A673 (cell line): ENCODE data around the gene SSBP4. TPM values are rescaled to one million over a fixed set of nuclear protein-coding genes. Genes with fewer than 3 reads are reported as not detected.

Source experiments
- BruUV-seq: library from RNA; stranded (reverse); fragments of 400-500 nt; replicated peaks from 2 replicates; lab custom pipeline; 2021; lab: Mats Ljungman, UMichigan
- CTCF ChIA-PET: fragments of 300-600 bp; sonication (Branson Sonifier 250); formaldehyde crosslinking; loops from one replicate; lab custom pipeline; 2022; ENCODE audit warnings: antibody characterized with exemption; lab: Charles Lee
- POLR2A ChIA-PET: fragments of 300-600 bp; sonication (Branson Sonifier 250); formaldehyde crosslinking; loops from one replicate; lab custom pipeline; 2022; ENCODE audit warnings: antibody characterized with exemption; ENCODE audit not compliant: low non-redundant PET; lab: Charles Lee
- DNase-seq: peaks from one replicate; pipeline ENCODE4 v3.0.0-alpha.2; 2015; ENCODE audit warnings: low spot score
- H3K27ac ChIP-seq: fragments of 200-600 bp; sonication (generic); 2 replicates; pipeline ENCODE4 v1.5.1; 2016; ENCODE audit warnings: mixed run types, low read depth, mild to moderate bottlenecking, mixed read lengths, antibody characterized with exemption, low read length; ENCODE audit not compliant: poor library complexity, severe bottlenecking
- H3K27me3 ChIP-seq: fragments of 200-600 bp; sonication (generic); replicated peaks from 2 replicates; pipeline ENCODE4 v1.6.1; 2017; ENCODE audit warnings: mixed run types, low read depth, mild to moderate bottlenecking, mixed read lengths, antibody characterized with exemption, low read length; ENCODE audit not compliant: insufficient read depth, poor library complexity
- H3K36me3 ChIP-seq: fragments of 200-600 bp; sonication (generic); 2 replicates; pipeline ENCODE4 v1.6.1; 2016; ENCODE audit warnings: mixed run types, mild to moderate bottlenecking, mixed read lengths, antibody characterized with exemption, low read length; ENCODE audit not compliant: insufficient read depth, poor library complexity, severe bottlenecking
- H3K4me1 ChIP-seq: fragments of 200-600 bp; sonication (generic); 2 replicates; pipeline ENCODE4 v1.6.1; 2017; ENCODE audit warnings: mixed run types, mild to moderate bottlenecking, mixed read lengths, antibody characterized with exemption, low read length; ENCODE audit not compliant: insufficient read depth, poor library complexity, severe bottlenecking
- H3K4me3 ChIP-seq: fragments of 200-600 bp; sonication (generic); 2 replicates; pipeline ENCODE4 v1.5.1; 2016; ENCODE audit warnings: low read depth, mixed run types, mild to moderate bottlenecking, mixed read lengths, low read length; ENCODE audit not compliant: poor library complexity, severe bottlenecking
- H3K9me3 ChIP-seq: fragments of 200-600 bp; sonication (generic); 2 replicates; pipeline ENCODE4 v1.6.1; 2016; ENCODE audit warnings: mixed run types, low read depth, mild to moderate bottlenecking, mixed read lengths, antibody characterized with exemption, low read length; ENCODE audit not compliant: poor library complexity, severe bottlenecking
- EZH2 ChIP-seq: fragments of 200-600 bp; sonication (generic); IDR thresholded peaks from 2 replicates; pipeline ENCODE4 v1.6.1; 2017; ENCODE audit warnings: borderline replicate concordance, low read depth, mild to moderate bottlenecking, mixed read lengths, antibody characterized with exemption, low read length; ENCODE audit not compliant: poor library complexity, severe bottlenecking
- intact Hi-C: fragments of 100-400 bp; cut with micrococcal nuclease; formaldehyde crosslinking; loops from one replicate; pipeline ENCODE4 v1.10.0; 2022; ENCODE audit not compliant: unreplicated experiment
- total RNA-seq: library from RNA; stranded (reverse); gene quantifications from 2 replicates; pipeline ENCODE4 v1.2.3, GENCODE V29; 2021
- TF ChIP-seq, protein P1 (sequence below): fragments of 300-800, 200-600 bp; sonication (generic); conservative IDR thresholded peaks from 2 replicates; pipeline ENCODE4 v1.5.1; 2017; ENCODE audit warnings: low read depth, mild to moderate bottlenecking, antibody characterized with exemption, low read length, moderate library complexity, mixed read lengths

The SSBP4 gene
- total RNA-seq, 1 experiment from 2014 or later: 248 TPM

GRCh38 chr19:18437491-18438330, 18.5 kb downstream of the SSBP4 start, which contains the start of gene ISYNA1:
Gene ISYNA1 (minus strand): TSS chr19:18438133. CDS start chr19:18437979, 154 bp downstream.
- Histone ChIP-seq H3K36me3 (peaks cover 26% of the 10 kb centered on the region), H3K4me3 (peak within 1 kb of the TSS; percentile 66), H3K9me3 (no peaks in the 10 kb centered on the region), H3K27ac (peak within 1 kb of the TSS; percentile 84), H3K4me1 (peaks cover 47% of the 10 kb centered on the region), H3K27me3 (no peaks in the 10 kb centered on the region)
- CTCF ChIA-PET: interaction anchor here (0.6 kb wide), 2 partner anchors 8 to 89 kb away, joined by 5 to 6 read pairs; no protein-coding TSS in a partner anchor
- no peak for TF ChIP-seq EZH2
- TF ChIP-seq, protein P1, sequence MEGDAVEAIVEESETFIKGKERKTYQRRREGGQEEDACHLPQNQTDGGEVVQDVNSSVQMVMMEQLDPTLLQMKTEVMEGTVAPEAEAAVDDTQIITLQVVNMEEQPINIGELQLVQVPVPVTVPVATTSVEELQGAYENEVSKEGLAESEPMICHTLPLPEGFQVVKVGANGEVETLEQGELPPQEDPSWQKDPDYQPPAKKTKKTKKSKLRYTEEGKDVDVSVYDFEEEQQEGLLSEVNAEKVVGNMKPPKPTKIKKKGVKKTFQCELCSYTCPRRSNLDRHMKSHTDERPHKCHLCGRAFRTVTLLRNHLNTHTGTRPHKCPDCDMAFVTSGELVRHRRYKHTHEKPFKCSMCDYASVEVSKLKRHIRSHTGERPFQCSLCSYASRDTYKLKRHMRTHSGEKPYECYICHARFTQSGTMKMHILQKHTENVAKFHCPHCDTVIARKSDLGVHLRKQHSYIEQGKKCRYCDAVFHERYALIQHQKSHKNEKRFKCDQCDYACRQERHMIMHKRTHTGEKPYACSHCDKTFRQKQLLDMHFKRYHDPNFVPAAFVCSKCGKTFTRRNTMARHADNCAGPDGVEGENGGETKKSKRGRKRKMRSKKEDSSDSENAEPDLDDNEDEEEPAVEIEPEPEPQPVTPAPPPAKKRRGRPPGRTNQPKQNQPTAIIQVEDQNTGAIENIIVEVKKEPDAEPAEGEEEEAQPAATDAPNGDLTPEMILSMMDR: no peak
- no TSS peak for BruUV-seq
- POLR2A ChIA-PET: interaction anchor here (0.6 kb wide), 2 partner anchors 139 to 529 kb away, joined by 3 to 12 read pairs; no protein-coding TSS in a partner anchor
- DNase-seq: peak; percentile 67
- intact Hi-C loops: no loop called here

- H3K27ac ChIP-seq: peak overlapping the region; percentile 84
- intact Hi-C loops: no loop called here
- no peak for TF ChIP-seq EZH2
- TF ChIP-seq, protein P1: no peak
- peaks cover 41% of the 10 kb centered on the region for H3K4me1 ChIP-seq
- peaks cover 26% of the 10 kb centered on the region for H3K36me3 ChIP-seq
- BruUV-seq: no TSS peak
- POLR2A ChIA-PET: interaction anchor here (0.6 kb wide), 1 partner anchor 528 kb away, joined by 12 read pairs; no protein-coding TSS in a partner anchor
- H3K27me3 ChIP-seq: no peaks in the 10 kb centered on the region
- H3K9me3 ChIP-seq: no peaks in the 10 kb centered on the region
- CTCF ChIA-PET: interaction anchor here (0.8 to 2.0 kb wide), 2 partner anchors 13 to 23 kb away, joined by 3 to 5 read pairs; no protein-coding TSS in a partner anchor
- peak overlapping the region; percentile 66 for H3K4me3 ChIP-seq
- no peak for DNase-seq
Observed at GRCh38 chr19:18438331-18439024, 19.3 kb downstream of the SSBP4 start.

GRCh38 chr19:18439025-18439909, 20.1 kb downstream of the SSBP4 start:
- ChIA-PET CTCF (interaction anchor here (0.8 to 2.0 kb wide), 2 partner anchors 12 to 23 kb away, joined by 3 to 5 read pairs; no protein-coding TSS in a partner anchor), POLR2A (interaction anchor here (0.6 kb wide), 1 partner anchor 51 kb away, joined by 13 read pairs; no protein-coding TSS in a partner anchor)
- H3K36me3 ChIP-seq: peaks cover 22% of the 10 kb centered on the region
- peak; percentile 78 for DNase-seq
- H3K27ac ChIP-seq: peak overlapping the region; percentile 84
- TF ChIP-seq EZH2: no peak
- no peaks in the 10 kb centered on the region for H3K27me3 ChIP-seq
- H3K9me3 ChIP-seq: no peaks in the 10 kb centered on the region
- intact Hi-C loops: no loop called here
- peaks cover 36% of the 10 kb centered on the region for H3K4me1 ChIP-seq
- no TSS peak for BruUV-seq
- no peak overlapping the region for H3K4me3 ChIP-seq
